HL-60 (cell line): ENCODE data around the gene EPB41L2.
A peak's percentile ranks its signal among the peaks of the same experiment; 100 is the strongest.

Source experiments
- DNase-seq, 2 experiments: peaks; one replicate each; pipeline ENCODE4 v3.0.0-alpha.2; 2010 to 2020; ENCODE audit warnings: low read depth in 1 of 2, low spot score in 1 of 2
- H3K27ac ChIP-seq: fragments of 250-450 bp; sonication (Bioruptor Pico); replicated peaks from 2 replicates; pipeline ENCODE4 v1.5.1; 2020; ENCODE audit warnings: mild to moderate bottlenecking, moderate library complexity
- H3K27me3 ChIP-seq: fragments of 250-450 bp; sonication (Bioruptor Pico); 2 replicates; pipeline ENCODE4 v1.5.1; 2021; ENCODE audit warnings: mild to moderate bottlenecking, moderate library complexity; ENCODE audit not compliant: insufficient read depth, poor library complexity, severe bottlenecking
- H3K4me3 ChIP-seq: replicated peaks from 2 replicates; pipeline ENCODE4 v1.5.1; 2011; ENCODE audit warnings: mild to moderate bottlenecking, control low read depth, low read length; ENCODE audit not compliant: insufficient read depth
- CTCF ChIP-seq: IDR thresholded peaks from one replicate; pipeline ENCODE4 v1.5.1; 2011; ENCODE audit warnings: low read length, control low read depth, inconsistent platforms; ENCODE audit not compliant: insufficient read depth
- GABPA ChIP-seq: IDR thresholded peaks from 2 replicates; pipeline ENCODE4 v1.6.1; 2012; ENCODE audit warnings: low read depth
- POLR2AphosphoS5 ChIP-seq: IDR thresholded peaks from 2 replicates; pipeline ENCODE4 v1.6.1; 2012; ENCODE audit warnings: low read depth
- REST ChIP-seq: IDR thresholded peaks from 2 replicates; pipeline ENCODE4 v1.6.1; 2012; ENCODE audit warnings: low read depth; ENCODE audit not compliant: insufficient replicate concordance
- SPI1 ChIP-seq: IDR thresholded peaks from 2 replicates; pipeline ENCODE4 v1.6.1; 2012; ENCODE audit warnings: low read depth, mild to moderate bottlenecking, borderline replicate concordance

The EPB41L2 gene

GRCh38 chr6:130831607-130832006 is 231.4 kb downstream of the EPB41L2 start:
- Histone ChIP-seq H3K4me3 (no peak overlapping the region), H3K27ac (no peak overlapping the region), H3K27me3 (no peaks in the 10 kb centered on the region)
- no peak for DNase-seq
- no peak for TF ChIP-seq SPI1
- TF ChIP-seq REST: no peak
- no peak for TF ChIP-seq POLR2AphosphoS5
- TF ChIP-seq GABPA: no peak
- TF ChIP-seq CTCF: no peak

- H3K27ac ChIP-seq: no peak overlapping the region
- TF ChIP-seq GABPA (no peak), SPI1 (peak; percentile 50; the same call in 1 of the 2 replicates)
- peak in 1 of 2 experiments; percentile 27 for DNase-seq
- H3K4me3 ChIP-seq: no peak overlapping the region
- H3K27me3 ChIP-seq: no peaks in the 10 kb centered on the region
Observed at GRCh38 chr6:130829333-130829910, 233.6 kb downstream of the EPB41L2 start.

DNA sequence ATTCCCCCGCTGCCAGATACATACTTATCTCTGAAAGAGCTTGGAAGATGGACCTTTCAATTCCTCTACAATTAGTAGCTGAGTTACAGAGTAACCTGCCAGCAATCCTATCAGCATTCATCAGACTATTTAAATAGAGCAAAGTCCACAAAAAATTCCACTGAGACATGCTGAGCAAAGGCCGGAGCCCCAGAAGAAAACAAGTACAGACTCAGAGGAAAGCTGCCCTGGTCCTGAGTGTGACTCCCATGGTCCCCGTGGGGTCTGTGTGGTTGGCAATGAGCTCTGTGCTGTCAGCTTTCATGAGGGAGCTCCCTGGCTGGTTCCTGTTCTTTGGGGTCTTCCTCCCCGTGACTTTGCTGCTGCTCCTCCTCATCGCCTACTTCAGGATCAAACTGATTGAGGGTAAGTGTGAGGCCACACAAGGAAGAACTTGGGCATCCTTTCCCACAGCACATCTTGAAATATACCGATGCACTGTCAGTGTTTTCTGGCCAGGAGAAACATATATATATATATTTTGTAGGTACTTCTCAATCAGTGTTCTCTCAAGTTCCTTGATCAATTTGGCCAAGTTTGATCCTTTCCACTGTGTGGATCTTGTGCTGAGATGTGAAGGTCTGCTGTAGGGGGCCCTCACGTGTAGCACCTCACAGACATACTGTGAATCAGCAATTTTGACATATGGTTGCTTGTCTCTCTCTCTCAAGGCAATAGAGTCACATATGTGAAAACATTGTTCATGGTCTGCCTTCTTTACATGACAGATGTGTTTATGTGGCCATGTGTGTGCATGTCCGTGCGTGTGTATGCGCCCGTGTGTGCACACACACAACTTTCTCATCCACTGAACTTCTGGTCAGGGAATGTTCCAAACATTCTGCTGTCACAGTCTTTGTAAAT is 235.5 kb downstream of the EPB41L2 start, which contains the start of gene SMLR1:
Gene SMLR1, plus strand, starts transcription at position 160 of the 903 bp plus-strand sequence. Its CDS starts 8 bp downstream, at position 168.
- DNase-seq: no peak
- Histone ChIP-seq H3K27ac (no peak within 1 kb of the TSS), H3K27me3 (no peaks in the 10 kb centered on the region), H3K4me3 (no peak within 1 kb of the TSS)
- TF ChIP-seq GABPA (no peak), SPI1 (no peak), CTCF (no peak), REST (no peak), POLR2AphosphoS5 (no peak)

DNA sequence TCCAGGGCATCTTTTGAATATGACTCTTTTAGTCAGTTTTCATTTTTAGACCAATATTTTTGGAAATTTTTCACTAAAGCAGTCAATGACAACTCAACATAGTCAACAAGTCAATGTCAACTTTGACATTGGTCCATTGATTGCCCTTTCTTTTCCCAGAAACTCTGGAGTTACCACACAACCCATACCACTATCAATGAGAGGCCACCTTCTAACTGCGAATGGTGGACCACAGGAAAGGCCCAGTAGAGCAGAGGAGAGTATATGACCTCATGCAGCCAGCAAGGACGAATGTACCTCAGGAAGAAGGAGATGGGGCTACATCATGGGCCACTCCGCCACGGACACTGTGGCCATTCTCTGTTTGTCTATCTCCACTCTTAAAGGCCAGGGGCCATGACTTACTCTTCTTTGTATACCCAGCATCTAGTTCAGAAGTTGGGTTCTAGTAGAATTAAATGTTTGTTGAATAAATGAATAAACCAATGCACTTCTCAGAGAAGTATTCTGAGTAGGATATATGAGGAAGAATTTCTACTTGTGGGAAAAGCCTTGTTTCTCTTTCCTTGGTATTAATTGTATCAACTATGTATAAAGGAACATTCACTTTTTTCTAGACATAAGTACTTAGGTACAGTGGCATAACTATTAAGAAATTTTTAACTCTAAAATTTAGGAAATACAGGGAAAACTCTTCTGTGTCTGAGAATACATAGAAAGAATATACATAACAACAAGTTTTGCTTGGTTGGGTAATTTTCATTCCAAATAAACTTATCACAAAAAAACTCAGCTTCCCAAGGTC is 236.4 kb downstream of the EPB41L2 start:
- no peaks in the 10 kb centered on the region for H3K27me3 ChIP-seq
- no peak for DNase-seq
- H3K27ac ChIP-seq: no peak overlapping the region
- H3K4me3 ChIP-seq: no peak overlapping the region
- TF ChIP-seq REST (no peak), GABPA (no peak), SPI1 (no peak), CTCF (no peak), POLR2AphosphoS5 (no peak)
